ENCODE measurements around the gene CDH24.
"Not testable (repeated sequence)": the region's sequence is repeated elsewhere in the genome, so short reads cannot be mapped to it uniquely, and the experiment has no call there.

CDH24 gene

GRCh38 chr14:23015618-23016017 is 41.7 kb downstream of the CDH24 start:
- TF ChIP-seq CTCF (IDR thresholded peaks at IDR 0.05; ENCODE audit: low read depth, low read length, missing control alignments) = no peak
- DNase-seq (ENCODE audit: low read depth) = no peak
- no peak overlapping the region for H3K4me3 ChIP-seq (ENCODE audit: low read depth, low read length)

- not testable (repeated sequence) for DNase-seq (ENCODE audit: low read depth); H3K4me3 ChIP-seq (ENCODE audit: low read depth, low read length)
These were observed 43.6 kb downstream of the CDH24 start for GRCh38 chr14:23013749-23014054.

GRCh38 chr14:23013054-23013748 is 44.1 kb downstream of the CDH24 start:
- no peak for DNase-seq (ENCODE audit: low read depth)
- TF ChIP-seq CTCF (IDR thresholded peaks at IDR 0.05; ENCODE audit: low read depth, low read length, missing control alignments) = no peak
- no peak overlapping the region for H3K4me3 ChIP-seq (ENCODE audit: low read depth, low read length)

GRCh38 chr14:23009939-23010726 is 47.2 kb downstream of the CDH24 start, which contains the start of gene C14orf93:
Gene C14orf93, minus strand, starts transcription at chr14:23010143. Its CDS starts 11,120 bp downstream, at chr14:22999023.
- DNase-seq (ENCODE audit: low read depth) = no peak
- peak within 1 kb of the TSS; percentile 68 for H3K4me3 ChIP-seq (ENCODE audit: low read depth, low read length)
- TF ChIP-seq CTCF (IDR thresholded peaks at IDR 0.05; ENCODE audit: low read depth, low read length, missing control alignments) = no peak

- TF ChIP-seq CTCF (IDR thresholded peaks at IDR 0.05; ENCODE audit: low read depth, low read length, missing control alignments) = no peak
These were observed 47.8 kb downstream of the CDH24 start for GRCh38 chr14:23009483-23009938.

GRCh38 chr14:23008831-23009230 is 48.5 kb downstream of the CDH24 start:
- H3K4me3 ChIP-seq (ENCODE audit: low read depth, low read length) = peak overlapping the region; percentile 68; the same call in 1 of the 2 replicates
- no peak for DNase-seq (ENCODE audit: low read depth)
- no peak for TF ChIP-seq CTCF (IDR thresholded peaks at IDR 0.05; ENCODE audit: low read depth, low read length, missing control alignments)

More at GRCh38 chr14:23009483-23009938, 47.8 kb downstream of the CDH24 start:
- H3K4me3 ChIP-seq (ENCODE audit: low read depth, low read length) = peak overlapping the region; percentile 68
- no peak for DNase-seq (ENCODE audit: low read depth)

GRCh38 chr14:23006544-23007419 is 50.5 kb downstream of the CDH24 start:
- peak; percentile 97 for DNase-seq (ENCODE audit: low read depth)
- peak overlapping the region; percentile 86 for H3K4me3 ChIP-seq (ENCODE audit: low read depth, low read length)
- TF ChIP-seq CTCF (IDR thresholded peaks at IDR 0.05; ENCODE audit: low read depth, low read length, missing control alignments) = peak; percentile 36
